WTC11 (cell line): Measurements from ENCODE around the gene KRT1. TPM values are rescaled to one million over a fixed set of nuclear protein-coding genes. Genes with fewer than 3 reads are reported as not detected.

ENCODE experiments used
- ATAC-seq: fragments of 200-7000 bp; cut with Tn5 transposase; 2 replicates; pipeline ENCODE4 v1.10.0; 2021; ENCODE audit warnings: mild to moderate bottlenecking, moderate library complexity
- CTCF ChIA-PET: fragments of 300-600 bp; sonication (Branson Sonifier 250); formaldehyde crosslinking; loops from one replicate; lab custom pipeline; 2021; ENCODE audit warnings: antibody characterized with exemption; lab: Charles Lee
- POLR2A ChIA-PET: fragments of 350-600 bp; sonication (Branson Sonifier 250); formaldehyde crosslinking; loops from one replicate; lab custom pipeline; 2021; ENCODE audit warnings: antibody characterized with exemption; lab: Charles Lee
- DNase-seq: peaks from one replicate; pipeline ENCODE4 v3.0.0; 2021; ENCODE audit warnings: low spot score
- H3K27ac Mint-ChIP-seq: 2 replicates; pipeline ENCODE4 v1.8.0; 2021; ENCODE audit warnings: mixed read lengths
- H3K27me3 Mint-ChIP-seq: 2 replicates; pipeline ENCODE4 v1.8.0; 2021; ENCODE audit warnings: low read depth, mild to moderate bottlenecking, moderate library complexity, mixed read lengths
- H3K36me3 Mint-ChIP-seq: 2 replicates; pipeline ENCODE4 v1.8.0; 2021; ENCODE audit warnings: mixed read lengths
- H3K4me1 Mint-ChIP-seq: 2 replicates; pipeline ENCODE4 v1.8.0; 2022; ENCODE audit warnings: mixed read lengths
- H3K4me3 Mint-ChIP-seq: 2 replicates; pipeline ENCODE4 v1.8.0; 2021; ENCODE audit warnings: mild to moderate bottlenecking, moderate library complexity, mixed read lengths
- H3K9me3 Mint-ChIP-seq: 2 replicates; pipeline ENCODE4 v1.8.0; 2021; ENCODE audit warnings: mixed read lengths
- AR ChIP-seq: fragments of 250-450 bp; sonication (Bioruptor Pico); IDR thresholded peaks from 2 replicates; pipeline ENCODE4 v1.9.0; 2021; ENCODE audit warnings: mild to moderate bottlenecking
- ATF1 ChIP-seq: sonication (generic); formaldehyde crosslinking; IDR thresholded peaks from 2 replicates; pipeline ENCODE4 v1.8.1; 2023; ENCODE audit warnings: mild to moderate bottlenecking, moderate library complexity, missing genetic modification reagents
- ELF4 ChIP-seq: sonication (generic); formaldehyde crosslinking; IDR thresholded peaks from 2 replicates; pipeline ENCODE4 v1.8.1; 2022; ENCODE audit warnings: low read depth, mild to moderate bottlenecking, moderate library complexity, missing genetic modification reagents
- ESRRA ChIP-seq: sonication (generic); formaldehyde crosslinking; IDR thresholded peaks from 2 replicates; pipeline ENCODE4 v1.8.1; 2022; ENCODE audit warnings: mild to moderate bottlenecking, missing genetic modification reagents, borderline replicate concordance
- FOXP4 ChIP-seq: sonication (generic); formaldehyde crosslinking; IDR thresholded peaks from 2 replicates; pipeline ENCODE4 v1.8.0; 2022; ENCODE audit warnings: mild to moderate bottlenecking, missing genetic modification reagents
- GTF2I ChIP-seq: fragments of 250-450 bp; sonication (Bioruptor Pico); conservative IDR thresholded peaks from 2 replicates; pipeline ENCODE4 v1.4.0; 2021; ENCODE audit warnings: mild to moderate bottlenecking
- HMGA2 ChIP-seq: fragments of 250-450 bp; sonication (Bioruptor Pico); IDR thresholded peaks from 2 replicates; pipeline ENCODE4 v1.4.0; 2021; ENCODE audit warnings: mild to moderate bottlenecking, moderate library complexity
- IRF2 ChIP-seq: sonication (generic); formaldehyde crosslinking; IDR thresholded peaks from 2 replicates; pipeline ENCODE4 v1.8.0; 2022; ENCODE audit warnings: low read depth, missing genetic modification reagents, borderline replicate concordance
- JAZF1 ChIP-seq: fragments of 250-450 bp; sonication (Bioruptor Pico); IDR thresholded peaks from 2 replicates; pipeline ENCODE4 v1.9.0; 2021; ENCODE audit warnings: moderate library complexity, mild to moderate bottlenecking, inconsistent platforms
- MLX ChIP-seq: sonication (generic); formaldehyde crosslinking; IDR thresholded peaks from 2 replicates; pipeline ENCODE4 v1.8.1; 2023; ENCODE audit warnings: mild to moderate bottlenecking, missing genetic modification reagents, moderate library complexity
- MYBL2 ChIP-seq: sonication (generic); formaldehyde crosslinking; IDR thresholded peaks from 2 replicates; pipeline ENCODE4 v1.8.1; 2023; ENCODE audit warnings: mild to moderate bottlenecking, moderate library complexity, missing genetic modification reagents
- NFE2L1 ChIP-seq: sonication (generic); formaldehyde crosslinking; IDR thresholded peaks from 2 replicates; pipeline ENCODE4 v1.8.1; 2023; ENCODE audit warnings: missing genetic modification reagents
- SMAD4 ChIP-seq: sonication (generic); formaldehyde crosslinking; IDR thresholded peaks from 2 replicates; pipeline ENCODE4 v1.8.0; 2022; ENCODE audit warnings: mild to moderate bottlenecking, missing genetic modification reagents
- TEAD1 ChIP-seq: sonication (generic); formaldehyde crosslinking; IDR thresholded peaks from 2 replicates; pipeline ENCODE4 v1.8.0; 2022; ENCODE audit warnings: mild to moderate bottlenecking, missing genetic modification reagents
- TP53 ChIP-seq: sonication (generic); formaldehyde crosslinking; IDR thresholded peaks from 2 replicates; pipeline ENCODE4 v1.8.1; 2023; ENCODE audit warnings: mild to moderate bottlenecking, missing genetic modification reagents
- ZNF121 ChIP-seq: sonication (generic); formaldehyde crosslinking; IDR thresholded peaks from 2 replicates; pipeline ENCODE4 v1.8.0; 2023; ENCODE audit warnings: missing genetic modification reagents
- ZNF532 ChIP-seq: fragments of 250-450 bp; sonication (Bioruptor Pico); IDR thresholded peaks from 2 replicates; pipeline ENCODE4 v1.9.0; 2021; ENCODE audit warnings: mild to moderate bottlenecking, borderline replicate concordance
- total RNA-seq: library from RNA; stranded (reverse); gene quantifications from 3 replicates; pipeline ENCODE4 v1.2.3, GENCODE V29; 2021

Gene KRT1
- total RNA-seq, 1 experiment from 2014 or later = not detected

DNA sequence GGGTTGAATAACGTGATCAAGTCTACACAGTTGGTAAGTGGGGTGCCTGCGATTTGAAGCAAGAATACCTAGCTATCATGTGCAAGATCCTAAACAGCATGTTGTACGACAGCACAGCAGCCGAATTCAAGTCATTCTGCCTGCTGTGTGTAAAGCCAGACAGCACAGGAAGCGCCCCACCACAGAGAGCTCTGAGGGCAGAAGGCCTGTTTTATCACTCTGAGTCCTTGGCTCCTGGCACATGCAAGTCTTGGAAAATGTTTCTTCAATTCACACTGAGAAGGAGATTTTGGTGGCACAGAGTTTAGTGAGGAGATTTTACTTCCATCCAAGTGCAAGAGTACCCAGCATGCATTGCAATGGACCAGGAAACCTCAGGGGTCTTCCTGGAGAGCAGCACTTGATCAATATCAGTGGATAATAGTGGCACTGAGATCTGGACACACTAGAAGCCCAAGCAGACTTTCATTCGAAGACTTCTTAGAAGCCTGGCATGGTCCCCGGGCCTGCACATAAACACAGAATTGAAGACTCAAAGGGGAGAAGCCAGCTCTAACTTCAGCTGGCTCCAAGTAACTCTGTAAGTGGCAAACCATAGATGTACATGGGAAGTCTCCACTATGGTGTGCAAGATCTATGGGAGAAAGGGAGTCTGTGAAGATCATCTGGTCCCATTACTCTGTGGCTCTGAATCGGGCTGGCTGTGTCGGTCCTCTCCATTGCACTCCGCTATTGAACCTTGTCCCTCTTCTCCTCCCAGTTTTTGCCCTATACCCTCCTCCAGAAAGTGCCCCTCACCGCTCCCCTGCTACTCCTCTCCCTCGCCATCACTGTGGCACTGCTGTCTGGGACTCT, 1.5 kb upstream of the KRT1 start:
- peaks cover 13% of the 10 kb centered on the region; the same call in 1 of the 2 replicates for H3K27me3 Mint-ChIP-seq
- H3K27ac Mint-ChIP-seq = no peak overlapping the region
- H3K4me1 Mint-ChIP-seq = peaks cover 4% of the 10 kb centered on the region; the same call in 1 of the 2 replicates
- H3K9me3 Mint-ChIP-seq = no peaks in the 10 kb centered on the region
- no peaks in the 10 kb centered on the region for H3K36me3 Mint-ChIP-seq
- DNase-seq (no peak), ATAC-seq (no peak)
- TF ChIP-seq NFE2L1 (CRISPR knock-in tag) (no peak), ELF4 (no peak), IRF2 (no peak), JAZF1 (CRISPR knock-in tag) (no peak), FOXP4 (CRISPR knock-in tag) (no peak), MYBL2 (CRISPR knock-in tag) (no peak), GTF2I (CRISPR knock-in tag) (no peak), HMGA2 (CRISPR knock-in tag) (no peak), ZNF532 (CRISPR knock-in tag) (no peak), AR (CRISPR knock-in tag) (no peak), TEAD1 (no peak), ESRRA (no peak), SMAD4 (CRISPR knock-in tag) (no peak), MLX (CRISPR knock-in tag) (no peak), ATF1 (CRISPR knock-in tag) (no peak), ZNF121 (CRISPR knock-in tag) (no peak), TP53 (no peak)
- ChIA-PET CTCF (interaction anchor here (1.0 to 1.7 kb wide), 2 partner anchors 10 to 189 kb away, joined by 3 to 7 read pairs; no protein-coding TSS in a partner anchor), POLR2A (no interaction called here)
- no peak overlapping the region for H3K4me3 Mint-ChIP-seq
